DND-41 (cell line): ENCODE data around the gene IFITM10.

Source experiments
- ATAC-seq: fragments of 200-7000 bp; cut with Tn5 transposase; 3 replicates; pipeline ENCODE4 v1.9.1; 2021; ENCODE audit warnings: low read depth; ENCODE audit not compliant: insufficient read depth
- DNase-seq: peaks from one replicate; pipeline ENCODE4 v3.0.0-alpha.2; 2020
- H2AFZ ChIP-seq: 2 replicates; pipeline ENCODE4 v1.6.0; 2012; ENCODE audit warnings: low read depth, low read length
- H3K27ac ChIP-seq: 2 replicates; pipeline ENCODE4 v1.5.1; 2012; ENCODE audit warnings: low read length, inconsistent platforms
- H3K27me3 ChIP-seq: fragments of 200-600 bp; sonication (generic); 2 replicates; pipeline ENCODE4 v1.6.0; 2012; ENCODE audit warnings: low read length, mild to moderate bottlenecking, inconsistent platforms; ENCODE audit not compliant: insufficient read depth, poor library complexity
- H3K36me3 ChIP-seq: 2 replicates; pipeline ENCODE4 v1.5.1; 2012; ENCODE audit warnings: low read length, inconsistent platforms; ENCODE audit not compliant: insufficient read depth
- H3K4me1 ChIP-seq: 2 replicates; pipeline ENCODE4 v1.5.1; 2012; ENCODE audit warnings: mild to moderate bottlenecking, low read length; ENCODE audit not compliant: insufficient read depth
- H3K4me2 ChIP-seq: 2 replicates; pipeline ENCODE4 v1.6.0; 2012; ENCODE audit warnings: mild to moderate bottlenecking, moderate library complexity, low read length, inconsistent platforms; ENCODE audit not compliant: insufficient read depth
- H3K4me3 ChIP-seq, 2 experiments: fragments of 200-600 bp in 1 of 2; shearing (Covaris generic) in 1 of 2; 2 replicates each; pipeline ENCODE4 v1.5.1; 2012 to 2016; ENCODE audit warnings: inconsistent platforms in 2 of 2, low read length in 2 of 2, mild to moderate bottlenecking in 2 of 2, low read depth in 1 of 2, moderate library complexity in 1 of 2
- H3K79me2 ChIP-seq: 2 replicates; pipeline ENCODE4 v1.6.0; 2012; ENCODE audit warnings: low read length, inconsistent platforms; ENCODE audit not compliant: insufficient read depth
- H3K9ac ChIP-seq: 2 replicates; pipeline ENCODE4 v1.6.0; 2012; ENCODE audit warnings: low read depth, mild to moderate bottlenecking, inconsistent platforms, low read length, moderate library complexity
- H3K9me3 ChIP-seq: 2 replicates; pipeline ENCODE4 v1.5.1; 2012; ENCODE audit warnings: low read length, moderate library complexity, mild to moderate bottlenecking, inconsistent platforms; ENCODE audit not compliant: insufficient read depth, severe bottlenecking
- H4K20me1 ChIP-seq: 2 replicates; pipeline ENCODE4 v1.6.0; 2012; ENCODE audit warnings: low read length; ENCODE audit not compliant: insufficient read depth
- CTCF ChIP-seq: IDR thresholded peaks from 2 replicates; pipeline ENCODE4 v1.5.1; 2012; ENCODE audit warnings: borderline replicate concordance, low read length, moderate library complexity, mild to moderate bottlenecking; ENCODE audit not compliant: poor library complexity, severe bottlenecking; ENCODE audit errors: extremely low read depth
- EZH2 ChIP-seq: IDR thresholded peaks from 3 replicates; pipeline ENCODE4 v1.6.1; 2012; ENCODE audit warnings: borderline replicate concordance, low read depth, mild to moderate bottlenecking, moderate library complexity, low read length, inconsistent platforms; ENCODE audit not compliant: severe bottlenecking

Gene IFITM10

GRCh38 chr11:1694846-1695547, 55.4 kb downstream of the IFITM10 start:
- no peaks in the 10 kb centered on the region for H4K20me1 ChIP-seq
- no peaks in the 10 kb centered on the region for H3K79me2 ChIP-seq
- peaks cover 26% of the 10 kb centered on the region for H3K4me1 ChIP-seq
- H3K27ac ChIP-seq = peak overlapping the region; percentile 82; the same call in 1 of the 2 replicates
- TF ChIP-seq CTCF = no peak
- no peak for TF ChIP-seq EZH2
- DNase-seq (no peak), ATAC-seq (no peak)
- no peak overlapping the region for H3K9ac ChIP-seq
- H2AFZ ChIP-seq = no peak overlapping the region
- no peaks in the 10 kb centered on the region for H3K27me3 ChIP-seq
- H3K4me3 ChIP-seq = no peak overlapping the region
- H3K4me2 ChIP-seq = no peak overlapping the region
- H3K36me3 ChIP-seq = no peaks in the 10 kb centered on the region
- no peaks in the 10 kb centered on the region for H3K9me3 ChIP-seq

GRCh38 chr11:1694064-1694845, 56.1 kb downstream of the IFITM10 start:
- Histone ChIP-seq H3K4me2 (peak overlapping the region; percentile 79), H3K4me1 (peaks cover 22% of the 10 kb centered on the region), H3K27me3 (no peaks in the 10 kb centered on the region), H3K27ac (peak overlapping the region; percentile 82), H3K79me2 (no peaks in the 10 kb centered on the region), H2AFZ (peak overlapping the region; percentile 85), H3K4me3 (peak overlapping the region in 1 of 2 experiments; percentile 59; a peak in 3 of 4 replicates), H3K36me3 (no peaks in the 10 kb centered on the region), H3K9ac (peak overlapping the region; percentile 68), H4K20me1 (no peaks in the 10 kb centered on the region), H3K9me3 (no peaks in the 10 kb centered on the region)
- ATAC-seq (peak; percentile 84), DNase-seq (peak; percentile 81)
- no peak for TF ChIP-seq EZH2
- peak; percentile 94 for TF ChIP-seq CTCF

- Histone ChIP-seq H3K36me3 (no peaks in the 10 kb centered on the region), H3K4me1 (peaks cover 22% of the 10 kb centered on the region), H4K20me1 (no peaks in the 10 kb centered on the region), H3K9ac (peak overlapping the region; percentile 68), H2AFZ (peak overlapping the region; percentile 85), H3K79me2 (no peaks in the 10 kb centered on the region), H3K4me2 (peak overlapping the region; percentile 79), H3K27me3 (no peaks in the 10 kb centered on the region), H3K27ac (peak overlapping the region; percentile 82), H3K9me3 (no peaks in the 10 kb centered on the region), H3K4me3 (peak overlapping the region; percentile 4 to 59; a peak in 3 of 4 replicates)
- ATAC-seq (peak; percentile 73), DNase-seq (peak; percentile 81)
- TF ChIP-seq CTCF (peak; percentile 91), EZH2 (no peak)
Measured at GRCh38 chr11:1693327-1694063, 56.9 kb downstream of the IFITM10 start.
